Measurements from ENCODE around the gene CCR7. TPM values are rescaled to one million over a fixed set of nuclear protein-coding genes. Genes with fewer than 3 reads are reported as not detected.
"Not testable (repeated sequence)": the region's sequence is repeated elsewhere in the genome, so short reads cannot be mapped to it uniquely, and the experiment has no call there.

CCR7 gene
- total and polyA plus RNA-seq, 9 donors, result 0.18 to 2.5 (median 0.37) TPM; not detected in 2

GRCh38 chr17:40574292-40574691 lies 9.0 kb upstream of the CCR7 start:
- Histone ChIP-seq H3K4me1 (ENCODE audit: insufficient read depth) (no peaks in the 10 kb centered on the region), H3K9me3 (no peaks in the 10 kb centered on the region), H3K27ac (no peak overlapping the region), H3K36me3 (no peaks in the 10 kb centered on the region), H3K27me3 (no peaks in the 10 kb centered on the region), H3K4me3 (no peak overlapping the region)
- intact Hi-C loops (cut with DNase I), result no loop called here
- TF ChIP-seq POLR2A (IDR thresholded peaks at IDR 0.05), result no peak
- no peak for TF ChIP-seq EP300 (IDR thresholded peaks at IDR 0.05)
- TF ChIP-seq CTCF (IDR thresholded peaks at IDR 0.05), result no peak
- DNase-seq, result no peak

GRCh38 chr17:40572245-40572993 lies 7.1 kb upstream of the CCR7 start:
- H3K36me3 ChIP-seq; H3K27me3 ChIP-seq; H3K4me3 ChIP-seq; DNase-seq; H3K9me3 ChIP-seq; intact Hi-C loops (cut with DNase I); H3K4me1 ChIP-seq (ENCODE audit: insufficient read depth); H3K27ac ChIP-seq: not testable (repeated sequence)
- 67 to 72% (median 69%) methylated on average over 3 of the region's 3 CpGs for WGBS, 3 donors

GRCh38 chr17:40568074-40568836 lies 3.0 kb upstream of the CCR7 start:
- Histone ChIP-seq H3K27ac (no peak overlapping the region), H3K9me3 (no peaks in the 10 kb centered on the region), H3K4me3 (no peak overlapping the region), H3K4me1 (ENCODE audit: insufficient read depth) (no peaks in the 10 kb centered on the region), H3K36me3 (no peaks in the 10 kb centered on the region), H3K27me3 (no peaks in the 10 kb centered on the region)
- intact Hi-C loops (cut with DNase I), result loop anchor here in 1 of 4 donors (10.0 kb wide), 1 partner anchor 193 kb away; no protein-coding TSS in a partner anchor
- DNase-seq, result no peak
- 78 to 88% (median 86%) methylated on average over 7 of the region's 7 CpGs for WGBS, 3 donors
- TF ChIP-seq EP300 (IDR thresholded peaks at IDR 0.05) (no peak), POLR2A (IDR thresholded peaks at IDR 0.05) (no peak), CTCF (IDR thresholded peaks at IDR 0.05) (no peak)

- no peak for DNase-seq
- Histone ChIP-seq H3K27ac (no peak overlapping the region), H3K4me3 (no peak overlapping the region), H3K9me3 (no peaks in the 10 kb centered on the region), H3K36me3 (no peaks in the 10 kb centered on the region), H3K27me3 (no peaks in the 10 kb centered on the region), H3K4me1 (ENCODE audit: insufficient read depth) (no peaks in the 10 kb centered on the region)
- 91 to 93% (median 92%) methylated on average over 2 of the region's 2 CpGs for WGBS, 3 donors
- TF ChIP-seq POLR2A (IDR thresholded peaks at IDR 0.05) (no peak), CTCF (IDR thresholded peaks at IDR 0.05) (no peak), EP300 (IDR thresholded peaks at IDR 0.05) (no peak)
- intact Hi-C loops (cut with DNase I), result loop anchor here in 1 of 4 donors (10.0 kb wide), 1 partner anchor 193 kb away; no protein-coding TSS in a partner anchor
Observed at GRCh38 chr17:40567377-40567776, 2.1 kb upstream of the CCR7 start.

Data from ovary (tissue), 9 donors.